AG04449 (cell line): ENCODE results near the gene AHR.

Experiments
- CTCF ChIA-PET: fragments of 350-600 bp; formaldehyde crosslinking; extraction: SDS; loops from one replicate; lab custom pipeline; 2021; ENCODE audit warnings: antibody characterized with exemption; lab: Yijun Ruan, JAX
- POLR2A ChIA-PET: fragments of 400-600, 350-600 bp; formaldehyde crosslinking; extraction: SDS; loops from one replicate; lab custom pipeline; 2020; ENCODE audit warnings: antibody characterized with exemption, inconsistent platforms; lab: Yijun Ruan, JAX
- DNase-seq: peaks from one replicate; pipeline ENCODE4 v3.0.0-alpha.2; 2010; ENCODE audit warnings: low read depth, low spot score
- H3K4me3 ChIP-seq: 2 replicates; pipeline ENCODE4 v1.5.1; 2011; ENCODE audit warnings: low read depth, mild to moderate bottlenecking, control low read depth, low read length
- TF ChIP-seq, protein P1 (sequence below): IDR thresholded peaks from one replicate; pipeline ENCODE4 v1.5.1; 2011; ENCODE audit warnings: mild to moderate bottlenecking, moderate library complexity, low read length, control low read depth, inconsistent platforms; ENCODE audit not compliant: insufficient read depth; ENCODE audit errors: missing control alignments

AHR gene

DNA sequence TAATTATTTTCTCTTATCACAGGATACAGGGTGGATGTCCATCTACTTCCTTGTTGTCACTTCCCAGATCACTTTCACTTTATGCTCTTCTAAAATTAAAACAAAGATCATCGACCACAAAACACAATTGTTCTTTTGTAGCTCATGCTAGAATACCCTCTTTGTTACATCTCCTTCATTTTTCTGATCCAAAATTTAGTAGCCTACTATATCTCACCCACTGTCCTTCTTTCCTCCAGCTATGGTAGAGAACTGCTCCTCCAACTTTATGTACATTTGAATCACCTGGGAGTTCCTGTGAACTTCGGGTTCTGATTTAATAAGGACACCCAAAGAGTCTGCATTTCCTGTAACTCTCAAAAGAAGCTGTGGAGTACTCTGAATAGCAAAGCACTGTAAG lies 1.2 kb upstream of the AHR start:
- H3K4me3 ChIP-seq: no peak overlapping the region
- no peak for DNase-seq
- TF ChIP-seq, protein P1, sequence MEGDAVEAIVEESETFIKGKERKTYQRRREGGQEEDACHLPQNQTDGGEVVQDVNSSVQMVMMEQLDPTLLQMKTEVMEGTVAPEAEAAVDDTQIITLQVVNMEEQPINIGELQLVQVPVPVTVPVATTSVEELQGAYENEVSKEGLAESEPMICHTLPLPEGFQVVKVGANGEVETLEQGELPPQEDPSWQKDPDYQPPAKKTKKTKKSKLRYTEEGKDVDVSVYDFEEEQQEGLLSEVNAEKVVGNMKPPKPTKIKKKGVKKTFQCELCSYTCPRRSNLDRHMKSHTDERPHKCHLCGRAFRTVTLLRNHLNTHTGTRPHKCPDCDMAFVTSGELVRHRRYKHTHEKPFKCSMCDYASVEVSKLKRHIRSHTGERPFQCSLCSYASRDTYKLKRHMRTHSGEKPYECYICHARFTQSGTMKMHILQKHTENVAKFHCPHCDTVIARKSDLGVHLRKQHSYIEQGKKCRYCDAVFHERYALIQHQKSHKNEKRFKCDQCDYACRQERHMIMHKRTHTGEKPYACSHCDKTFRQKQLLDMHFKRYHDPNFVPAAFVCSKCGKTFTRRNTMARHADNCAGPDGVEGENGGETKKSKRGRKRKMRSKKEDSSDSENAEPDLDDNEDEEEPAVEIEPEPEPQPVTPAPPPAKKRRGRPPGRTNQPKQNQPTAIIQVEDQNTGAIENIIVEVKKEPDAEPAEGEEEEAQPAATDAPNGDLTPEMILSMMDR: no peak
- POLR2A ChIA-PET: no interaction called here
- CTCF ChIA-PET: interaction anchor here (0.7 to 2.5 kb wide), 5 partner anchors 20 to 350 kb away, joined by 3 to 12 read pairs (median 3); no protein-coding TSS in a partner anchor

DNA sequence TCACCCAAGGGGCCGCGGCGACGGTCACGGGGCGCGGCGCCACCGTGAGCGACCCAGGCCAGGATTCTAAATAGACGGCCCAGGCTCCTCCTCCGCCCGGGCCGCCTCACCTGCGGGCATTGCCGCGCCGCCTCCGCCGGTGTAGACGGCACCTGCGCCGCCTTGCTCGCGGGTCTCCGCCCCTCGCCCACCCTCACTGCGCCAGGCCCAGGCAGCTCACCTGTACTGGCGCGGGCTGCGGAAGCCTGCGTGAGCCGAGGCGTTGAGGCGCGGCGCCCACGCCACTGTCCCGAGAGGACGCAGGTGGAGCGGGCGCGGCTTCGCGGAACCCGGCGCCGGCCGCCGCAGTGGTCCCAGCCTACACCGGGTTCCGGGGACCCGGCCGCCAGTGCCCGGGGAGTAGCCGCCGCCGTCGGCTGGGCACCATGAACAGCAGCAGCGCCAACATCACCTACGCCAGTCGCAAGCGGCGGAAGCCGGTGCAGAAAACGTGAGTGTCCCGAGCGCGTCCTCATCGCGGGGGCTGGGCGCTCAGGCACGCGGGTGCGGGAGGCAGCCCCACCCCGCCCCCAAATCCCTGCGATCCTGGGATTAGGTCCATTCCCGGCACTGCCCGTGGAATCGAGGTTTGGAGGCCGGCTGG lies 509 bp downstream of the AHR start:
- POLR2A ChIA-PET: interaction anchor here (0.8 to 1.3 kb wide), 5 partner anchors 8 to 364 kb away, joined by 3 to 6 read pairs (median 4); no protein-coding TSS in a partner anchor

DNA sequence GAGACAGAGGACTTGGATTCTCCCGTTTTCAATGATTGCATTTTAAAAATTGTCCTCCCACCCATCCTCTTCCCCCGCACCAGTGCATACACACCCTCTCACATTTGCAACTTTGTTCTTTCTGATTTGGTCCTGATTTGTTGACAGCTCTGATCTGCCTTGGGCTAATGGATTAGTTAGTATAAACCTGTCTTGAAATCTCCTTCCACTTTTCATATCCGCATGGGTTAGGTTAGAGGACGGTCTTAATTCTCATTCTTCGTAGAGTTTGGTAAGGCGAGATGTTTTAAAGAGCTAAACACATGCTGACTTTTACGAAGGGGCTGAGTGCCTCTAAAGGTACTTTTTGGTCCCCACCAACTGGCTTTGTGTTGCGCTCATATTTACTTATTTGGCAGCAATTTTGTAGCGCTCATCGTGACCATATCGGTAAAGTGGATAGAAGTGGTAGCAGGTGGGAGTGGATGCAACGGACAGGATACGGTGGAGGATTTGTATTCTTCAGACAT lies 1.1 kb downstream of the AHR start:
- ChIA-PET CTCF (interaction anchor here (0.9 to 2.1 kb wide), 5 partner anchors 10 to 351 kb away, joined by 4 to 12 read pairs (median 5); no protein-coding TSS in a partner anchor), POLR2A (no interaction called here)
- peak overlapping the region; percentile 76 for H3K4me3 ChIP-seq
- TF ChIP-seq, protein P1: no peak
- no peak for DNase-seq

More for the DNA sequence above, 509 bp downstream of the AHR start:
- peak overlapping the region; percentile 76 for H3K4me3 ChIP-seq
- CTCF ChIA-PET: interaction anchor here (0.7 to 2.3 kb wide), 8 partner anchors 10 to 352 kb away, joined by 3 to 12 read pairs (median 4); no protein-coding TSS in a partner anchor
- no peak for DNase-seq
- TF ChIP-seq, protein P1: no peak

DNA sequence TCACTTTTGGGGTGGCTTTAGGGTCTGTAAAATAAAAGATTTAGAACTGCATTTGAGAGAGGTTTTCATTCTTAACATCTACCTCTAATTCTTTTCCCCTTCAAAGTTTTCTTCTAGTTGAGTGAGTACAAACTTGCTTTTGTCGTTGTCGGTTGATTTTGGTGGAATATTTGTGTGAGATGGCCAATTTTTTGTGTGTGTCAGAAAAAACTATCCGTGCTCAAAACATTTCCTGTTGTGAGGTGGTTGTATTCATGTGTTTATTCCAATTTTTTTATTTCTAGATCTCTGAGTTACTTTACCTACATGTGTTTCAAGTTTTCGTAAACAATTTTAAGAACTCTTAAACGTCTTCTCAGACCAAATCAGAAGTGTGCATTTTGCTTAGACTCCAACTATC lies 1.6 kb downstream of the AHR start:
- H3K4me3 ChIP-seq: peak overlapping the region; percentile 76
- DNase-seq: no peak
- TF ChIP-seq, protein P1: no peak
- POLR2A ChIA-PET: no interaction called here
- CTCF ChIA-PET: interaction anchor here (0.9 to 2.1 kb wide), 5 partner anchors 9 to 350 kb away, joined by 4 to 12 read pairs (median 5); no protein-coding TSS in a partner anchor

DNA sequence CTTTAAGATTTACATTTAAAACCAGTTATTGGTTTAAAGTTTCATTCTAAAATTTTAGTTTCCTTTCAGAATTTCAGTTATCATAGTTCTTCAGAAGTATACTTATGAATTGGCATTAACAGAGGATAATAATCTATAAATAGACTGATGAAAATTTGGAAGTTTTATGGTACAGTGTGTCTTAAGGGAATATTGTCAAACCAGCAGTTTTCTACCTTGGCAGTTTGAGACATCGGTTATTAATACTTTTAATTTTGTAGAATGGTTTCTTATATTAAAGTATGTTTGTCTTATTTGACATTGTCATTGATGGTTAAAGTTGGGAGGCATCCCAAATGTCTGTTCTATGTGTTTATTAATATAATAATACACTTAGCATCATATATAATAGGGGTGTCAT lies 2.0 kb downstream of the AHR start:
- ChIA-PET POLR2A (no interaction called here), CTCF (interaction anchor here (1.1 to 3.1 kb wide), 9 partner anchors 11 to 382 kb away, joined by 3 to 27 read pairs (median 6); no protein-coding TSS in a partner anchor)
- peak overlapping the region; percentile 76 for H3K4me3 ChIP-seq
- TF ChIP-seq, protein P1: no peak
- DNase-seq: no peak
